ENCODE results near the gene SEZ6. TPM values are rescaled to one million over a fixed set of nuclear protein-coding genes. Genes with fewer than 3 reads are reported as not detected.

Gene SEZ6
- total RNA-seq, 1 donor from 2014 or later: not detected

- Mint-ChIP-seq H3K4me3 (ENCODE audit: unreplicated experiment) (no peak overlapping the region), H3K27ac (ENCODE audit: unreplicated experiment) (no peak overlapping the region), H3K27me3 (ENCODE audit: unreplicated experiment) (no peaks in the 10 kb centered on the region), H3K9me3 (ENCODE audit: unreplicated experiment) (no peaks in the 10 kb centered on the region), H3K4me1 (ENCODE audit: unreplicated experiment) (peaks cover 3% of the 10 kb centered on the region), H3K36me3 (ENCODE audit: unreplicated experiment) (no peaks in the 10 kb centered on the region)
- no peak for DNase-seq (ENCODE audit: extremely low spot score, unreplicated experiment)
- TF ChIP-seq CTCF (IDR thresholded peaks at IDR 0.05): peak; percentile 70
These were observed 52.3 kb downstream of the SEZ6 start for GRCh38 chr17:28953444-28954118.

GRCh38 chr17:28951991-28952975, 53.5 kb downstream of the SEZ6 start:
- H3K27me3 Mint-ChIP-seq (ENCODE audit: unreplicated experiment): no peaks in the 10 kb centered on the region
- H3K36me3 Mint-ChIP-seq (ENCODE audit: unreplicated experiment): peaks cover 4% of the 10 kb centered on the region
- H3K27ac Mint-ChIP-seq (ENCODE audit: unreplicated experiment): no peak overlapping the region
- H3K4me1 Mint-ChIP-seq (ENCODE audit: unreplicated experiment): peaks cover 15% of the 10 kb centered on the region
- H3K4me3 Mint-ChIP-seq (ENCODE audit: unreplicated experiment): no peak overlapping the region
- no peaks in the 10 kb centered on the region for H3K9me3 Mint-ChIP-seq (ENCODE audit: unreplicated experiment)
- DNase-seq (ENCODE audit: extremely low spot score, unreplicated experiment): peak; percentile 97
- no peak for TF ChIP-seq CTCF (IDR thresholded peaks at IDR 0.05)

GRCh38 chr17:28951428-28951990, 54.3 kb downstream of the SEZ6 start, which contains the start of gene PHF12:
Gene PHF12, minus strand, starts transcription at chr17:28951518. Its CDS starts 558 bp downstream, at chr17:28950960.
- Mint-ChIP-seq H3K27ac (ENCODE audit: unreplicated experiment) (peak within 1 kb of the TSS; percentile 90), H3K4me1 (ENCODE audit: unreplicated experiment) (peaks cover 20% of the 10 kb centered on the region), H3K9me3 (ENCODE audit: unreplicated experiment) (no peaks in the 10 kb centered on the region), H3K36me3 (ENCODE audit: unreplicated experiment) (peaks cover 4% of the 10 kb centered on the region), H3K27me3 (ENCODE audit: unreplicated experiment) (no peaks in the 10 kb centered on the region), H3K4me3 (ENCODE audit: unreplicated experiment) (peak within 1 kb of the TSS; percentile 89)
- peak; percentile 100 for DNase-seq (ENCODE audit: extremely low spot score, unreplicated experiment)
- no peak for TF ChIP-seq CTCF (IDR thresholded peaks at IDR 0.05)

- no peaks in the 10 kb centered on the region for H3K27me3 Mint-ChIP-seq (ENCODE audit: unreplicated experiment)
- no peaks in the 10 kb centered on the region for H3K9me3 Mint-ChIP-seq (ENCODE audit: unreplicated experiment)
- H3K4me3 Mint-ChIP-seq (ENCODE audit: unreplicated experiment): peak overlapping the region; percentile 89
These were observed 54.9 kb downstream of the SEZ6 start for GRCh38 chr17:28950752-28951427.

More at GRCh38 chr17:28950752-28951427, 54.9 kb downstream of the SEZ6 start:
- no peak for DNase-seq (ENCODE audit: extremely low spot score, unreplicated experiment)
- Mint-ChIP-seq H3K36me3 (ENCODE audit: unreplicated experiment) (peaks cover 4% of the 10 kb centered on the region), H3K4me1 (ENCODE audit: unreplicated experiment) (peaks cover 27% of the 10 kb centered on the region), H3K27ac (ENCODE audit: unreplicated experiment) (peak overlapping the region; percentile 90)
- no peak for TF ChIP-seq CTCF (IDR thresholded peaks at IDR 0.05)
